WTC11 (cell line): Measurements from ENCODE around the gene MYCBP. TPM values are rescaled to one million over a fixed set of nuclear protein-coding genes. Genes with fewer than 3 reads are reported as not detected.

ENCODE experiments used
- ATAC-seq: fragments of 200-7000 bp; cut with Tn5 transposase; 2 replicates; pipeline ENCODE4 v1.10.0; 2021; ENCODE audit warnings: mild to moderate bottlenecking, moderate library complexity
- CTCF ChIA-PET: fragments of 300-600 bp; sonication (Branson Sonifier 250); formaldehyde crosslinking; loops from one replicate; lab custom pipeline; 2021; ENCODE audit warnings: antibody characterized with exemption; lab: Charles Lee
- POLR2A ChIA-PET: fragments of 350-600 bp; sonication (Branson Sonifier 250); formaldehyde crosslinking; loops from one replicate; lab custom pipeline; 2021; ENCODE audit warnings: antibody characterized with exemption; lab: Charles Lee
- DNase-seq: peaks from one replicate; pipeline ENCODE4 v3.0.0; 2021; ENCODE audit warnings: low spot score
- H3K27ac Mint-ChIP-seq: 2 replicates; pipeline ENCODE4 v1.8.0; 2021; ENCODE audit warnings: mixed read lengths
- H3K27me3 Mint-ChIP-seq: 2 replicates; pipeline ENCODE4 v1.8.0; 2021; ENCODE audit warnings: low read depth, mild to moderate bottlenecking, moderate library complexity, mixed read lengths
- H3K36me3 Mint-ChIP-seq: 2 replicates; pipeline ENCODE4 v1.8.0; 2021; ENCODE audit warnings: mixed read lengths
- H3K4me1 Mint-ChIP-seq: 2 replicates; pipeline ENCODE4 v1.8.0; 2022; ENCODE audit warnings: mixed read lengths
- H3K4me3 Mint-ChIP-seq: 2 replicates; pipeline ENCODE4 v1.8.0; 2021; ENCODE audit warnings: mild to moderate bottlenecking, moderate library complexity, mixed read lengths
- H3K9me3 Mint-ChIP-seq: 2 replicates; pipeline ENCODE4 v1.8.0; 2021; ENCODE audit warnings: mixed read lengths
- CREB1 ChIP-seq: sonication (generic); formaldehyde crosslinking; IDR thresholded peaks from 2 replicates; pipeline ENCODE4 v1.8.0; 2023; ENCODE audit warnings: mild to moderate bottlenecking, missing genetic modification reagents
- CTCF ChIP-seq: fragments of 200-600 bp; IDR thresholded peaks from 2 replicates; pipeline ENCODE4 v1.8.0; 2022; ENCODE audit warnings: antibody characterized with exemption
- EMX1 ChIP-seq: fragments of 250-450 bp; sonication (Bioruptor Pico); IDR thresholded peaks from 2 replicates; pipeline ENCODE4 v1.8.0; 2021; ENCODE audit warnings: mild to moderate bottlenecking
- ESRRA ChIP-seq: sonication (generic); formaldehyde crosslinking; IDR thresholded peaks from 2 replicates; pipeline ENCODE4 v1.8.1; 2022; ENCODE audit warnings: mild to moderate bottlenecking, missing genetic modification reagents, borderline replicate concordance
- ETV6 ChIP-seq: sonication (generic); formaldehyde crosslinking; IDR thresholded peaks from 2 replicates; pipeline ENCODE4 v1.8.1; 2022; ENCODE audit warnings: mild to moderate bottlenecking, missing genetic modification reagents
- FOXK1 ChIP-seq: sonication (generic); formaldehyde crosslinking; IDR thresholded peaks from 2 replicates; pipeline ENCODE4 v1.8.0; 2022; ENCODE audit warnings: mild to moderate bottlenecking, moderate library complexity, missing genetic modification reagents
- FOXP1 ChIP-seq: sonication (generic); formaldehyde crosslinking; IDR thresholded peaks from 2 replicates; pipeline ENCODE4 v1.8.0; 2022; ENCODE audit warnings: missing genetic modification reagents, mild to moderate bottlenecking, moderate library complexity, borderline replicate concordance
- FOXP4 ChIP-seq: sonication (generic); formaldehyde crosslinking; IDR thresholded peaks from 2 replicates; pipeline ENCODE4 v1.8.0; 2022; ENCODE audit warnings: mild to moderate bottlenecking, missing genetic modification reagents
- HMGA2 ChIP-seq: fragments of 250-450 bp; sonication (Bioruptor Pico); IDR thresholded peaks from 2 replicates; pipeline ENCODE4 v1.4.0; 2021; ENCODE audit warnings: mild to moderate bottlenecking, moderate library complexity
- HMGXB4 ChIP-seq: sonication (generic); formaldehyde crosslinking; IDR thresholded peaks from 2 replicates; pipeline ENCODE4 v1.8.1; 2023; ENCODE audit warnings: mild to moderate bottlenecking, moderate library complexity, missing genetic modification reagents
- IRF1 ChIP-seq: sonication (generic); formaldehyde crosslinking; IDR thresholded peaks from 2 replicates; pipeline ENCODE4 v1.8.0; 2023; ENCODE audit warnings: missing genetic modification reagents
- MXD4 ChIP-seq: fragments of 250-450 bp; sonication (Bioruptor Pico); IDR thresholded peaks from 2 replicates; pipeline ENCODE4 v1.8.0; 2021; ENCODE audit warnings: mild to moderate bottlenecking, moderate library complexity, borderline replicate concordance
- NR3C1 ChIP-seq: sonication (generic); formaldehyde crosslinking; conservative IDR thresholded peaks from 2 replicates; pipeline ENCODE4 v1.8.1; 2023; ENCODE audit warnings: low read depth, mild to moderate bottlenecking, missing genetic modification reagents
- PRRX2 ChIP-seq: fragments of 250-450 bp; sonication (Bioruptor Pico); IDR thresholded peaks from 2 replicates; pipeline ENCODE4 v1.8.0; 2021; ENCODE audit warnings: mild to moderate bottlenecking
- SP1 ChIP-seq: sonication (generic); formaldehyde crosslinking; conservative IDR thresholded peaks from 2 replicates; pipeline ENCODE4 v1.8.1; 2022; ENCODE audit warnings: missing genetic modification reagents
- TP53 ChIP-seq: sonication (generic); formaldehyde crosslinking; IDR thresholded peaks from 2 replicates; pipeline ENCODE4 v1.8.1; 2023; ENCODE audit warnings: mild to moderate bottlenecking, missing genetic modification reagents
- USF1 ChIP-seq: sonication (generic); formaldehyde crosslinking; IDR thresholded peaks from 2 replicates; pipeline ENCODE4 v1.8.0; 2022; ENCODE audit warnings: mild to moderate bottlenecking, missing genetic modification reagents
- ZNF396 ChIP-seq: fragments of 250-450 bp; sonication (Bioruptor Pico); IDR thresholded peaks from 2 replicates; pipeline ENCODE4 v1.8.0; 2021; ENCODE audit warnings: mild to moderate bottlenecking, moderate library complexity, borderline replicate concordance
- ZNF423 ChIP-seq: fragments of 250-450 bp; sonication (Bioruptor Pico); IDR thresholded peaks from 2 replicates; pipeline ENCODE4 v2.1.2; 2022; ENCODE audit warnings: mild to moderate bottlenecking, moderate library complexity
- ZNF532 ChIP-seq: fragments of 250-450 bp; sonication (Bioruptor Pico); IDR thresholded peaks from 2 replicates; pipeline ENCODE4 v1.9.0; 2021; ENCODE audit warnings: mild to moderate bottlenecking, borderline replicate concordance
- total RNA-seq: library from RNA; stranded (reverse); gene quantifications from 3 replicates; pipeline ENCODE4 v1.2.3, GENCODE V29; 2021

Gene MYCBP
- total RNA-seq, 1 experiment from 2014 or later: 31.4 TPM

GRCh38 chr1:38819040-38819439 lies 54.1 kb downstream of the MYCBP start (continued):
- TF ChIP-seq EMX1 (CRISPR knock-in tag) (no peak), ETV6 (no peak)
- TF ChIP-seq, all 79 proteins: peak for 0

- POLR2A ChIA-PET: interaction anchor here (0.6 kb wide), 2 partner anchors 99 to 140 kb away, joined by 4 to 5 read pairs; no protein-coding TSS in a partner anchor
- H3K4me1 Mint-ChIP-seq: peaks cover 24% of the 10 kb centered on the region
- no peak overlapping the region for H3K27ac Mint-ChIP-seq
- H3K27me3 Mint-ChIP-seq: peaks cover 32% of the 10 kb centered on the region
- peaks cover 7% of the 10 kb centered on the region for H3K9me3 Mint-ChIP-seq
- DNase-seq: peak; percentile 83
- H3K4me3 Mint-ChIP-seq: peak overlapping the region; percentile 79
- ATAC-seq: peak; percentile 82
- peaks cover 3% of the 10 kb centered on the region; the same call in 1 of the 2 replicates for H3K36me3 Mint-ChIP-seq
- CTCF ChIA-PET: interaction anchor here (0.6 to 4.0 kb wide), 39 partner anchors 9 to 1323 kb away, joined by 3 to 42 read pairs (median 4); partner anchors contain the start of gene MTF1
- TF ChIP-seq FOXP4 (CRISPR knock-in tag): peak; percentile 62; the same call in 1 of the 2 replicates
- 0 out of 2 replicates have a peak, but pooled peaks have one; percentile 16 for TF ChIP-seq IRF1 (CRISPR knock-in tag)
- no peak for TF ChIP-seq FOXP1 (CRISPR knock-in tag)
- TF ChIP-seq USF1 (CRISPR knock-in tag): no peak
- TF ChIP-seq ZNF423 (CRISPR knock-in tag): peak; percentile 66; the same call in 1 of the 2 replicates
- 0 out of 2 replicates have a peak, but pooled peaks have one; percentile 59 for TF ChIP-seq NR3C1 (CRISPR knock-in tag)
- no peak for TF ChIP-seq ZNF532 (CRISPR knock-in tag)
- TF ChIP-seq TP53 (CRISPR knock-in tag): 0 out of 2 replicates have a peak, but pooled peaks have one; percentile 11
- no peak for TF ChIP-seq CREB1 (CRISPR knock-in tag)
- peak; percentile 84 for TF ChIP-seq CTCF
- no peak for TF ChIP-seq PRRX2 (CRISPR knock-in tag)
- peak; percentile 55; the same call in 1 of the 2 replicates for TF ChIP-seq HMGXB4 (CRISPR knock-in tag)
- no peak for TF ChIP-seq HMGA2 (CRISPR knock-in tag)
- 0 out of 2 replicates have a peak, but pooled peaks have one; percentile 75 for TF ChIP-seq ETV6
- no peak for TF ChIP-seq ESRRA
- no peak for TF ChIP-seq FOXK1 (CRISPR knock-in tag)
- no peak for TF ChIP-seq MXD4
- TF ChIP-seq SP1 (CRISPR knock-in tag): peak; percentile 43; the same call in 1 of the 2 replicates
- no peak for TF ChIP-seq ZNF396 (CRISPR knock-in tag)
These were observed 54.8 kb downstream of the MYCBP start for GRCh38 chr1:38818175-38818976.
